HepG2 (cell line): ENCODE data around the gene KCNMB2. TPM values are rescaled to one million over a fixed set of nuclear protein-coding genes. Genes with fewer than 3 reads are reported as not detected.

Experiments
- ATAC-seq: fragments of 200-7000 bp; cut with Tn5 transposase; 3 replicates; pipeline ENCODE4 v1.9.1; 2020; ENCODE audit warnings: mild to moderate bottlenecking, moderate library complexity
- BruUV-seq: library from RNA; stranded (reverse); fragments of 400-500 nt; replicated peaks from 2 replicates; lab custom pipeline; 2021; lab: Mats Ljungman, UMichigan
- CTCF ChIA-PET: fragments of 300-600 bp; formaldehyde crosslinking; extraction: SDS; loops from one replicate; lab custom pipeline; 2021; ENCODE audit warnings: low total read pairs, inconsistent platforms, low intra/inter-chr PET ratio; lab: Yijun Ruan, JAX
- POLR2A ChIA-PET: fragments of 350-600 bp; sonication (Branson Sonifier 250); formaldehyde crosslinking; loops from one replicate; lab custom pipeline; 2020; ENCODE audit warnings: antibody characterized with exemption, inconsistent platforms; lab: Yijun Ruan, JAX
- DNase-seq: peaks from one replicate; pipeline ENCODE4 v3.0.0-alpha.2; 2015; ENCODE audit warnings: low spot score
- FAIRE-seq: peaks from 3 replicates; lab custom pipeline; 2011; peaks lifted over from hg19 to GRCh38; lab: Jason Lieb, UNC
- H2AFZ ChIP-seq: one replicate; pipeline ENCODE4 v1.6.1; 2011; ENCODE audit warnings: low read length, inconsistent platforms
- H3K27ac ChIP-seq: fragments of 300-600 bp; 3 replicates; pipeline ENCODE4 v1.8.0; 2011; ENCODE audit warnings: mixed run types, mild to moderate bottlenecking, mixed read lengths, low read length, inconsistent platforms; ENCODE audit not compliant: insufficient read depth; ENCODE audit errors: extremely low read length
- H3K27me3 ChIP-seq, 2 experiments: fragments of 200-600 bp in 1 of 2; 2 replicates in 1 of 2; 3 replicates in 1 of 2; pipeline versions ENCODE4 v1.6.0 to v1.8.0; 2011; ENCODE audit warnings: low read length in 2 of 2, mild to moderate bottlenecking in 2 of 2, moderate library complexity in 2 of 2, inconsistent platforms in 1 of 2; ENCODE audit not compliant: insufficient read depth in 2 of 2, control insufficient read depth in 1 of 2
- H3K36me3 ChIP-seq, 2 experiments: fragments of 200-600 bp in 1 of 2; replicated peaks in 1 of 2; 2 replicates in 1 of 2; 3 replicates in 1 of 2; pipeline versions ENCODE4 v1.5.1 to v1.8.0; 2011; ENCODE audit warnings: low read length in 2 of 2, inconsistent platforms in 1 of 2; ENCODE audit not compliant: insufficient read depth in 2 of 2, control insufficient read depth in 1 of 2
- H3K4me1 ChIP-seq: 2 replicates; pipeline ENCODE4 v1.5.1; 2012; ENCODE audit warnings: low read length, inconsistent platforms; ENCODE audit not compliant: insufficient read depth
- H3K4me2 ChIP-seq: 2 replicates; pipeline ENCODE4 v1.6.0; 2011; ENCODE audit warnings: low read depth, low read length, inconsistent platforms
- H3K4me3 ChIP-seq, 3 experiments: fragments of 200-600 bp in 1 of 3; sonication (generic), shearing (Covaris generic) in 1 of 3; replicated peaks in 1 of 3; 2 replicates each; pipeline ENCODE4 v1.5.1; 2011 to 2016; ENCODE audit warnings: low read length in 3 of 3, inconsistent platforms in 2 of 3, low read depth in 2 of 3, mild to moderate bottlenecking in 2 of 3, control low read depth in 1 of 3, mixed read lengths in 1 of 3; ENCODE audit not compliant: insufficient read depth in 1 of 3
- H3K79me2 ChIP-seq: one replicate; pipeline ENCODE4 v1.6.1; 2011; ENCODE audit warnings: low read length, inconsistent platforms; ENCODE audit not compliant: insufficient read depth
- H3K9ac ChIP-seq: 2 replicates; pipeline ENCODE4 v1.6.0; 2011; ENCODE audit warnings: mild to moderate bottlenecking, low read depth, low read length, inconsistent platforms; ENCODE audit not compliant: insufficient read depth
- H3K9me3 ChIP-seq: 2 replicates; pipeline ENCODE4 v1.5.1; 2012; ENCODE audit warnings: mild to moderate bottlenecking, low read length
- H4K20me1 ChIP-seq: 2 replicates; pipeline ENCODE4 v1.6.0; 2011; ENCODE audit warnings: inconsistent platforms, mild to moderate bottlenecking, low read length, moderate library complexity; ENCODE audit not compliant: insufficient read depth
- GATAD1 ChIP-seq: IDR thresholded peaks from 2 replicates; pipeline ENCODE4 v1.6.1; 2016; ENCODE audit warnings: missing genetic modification reagents, missing compliant biosample characterization
- PRPF4 ChIP-seq: fragments of 200-400 bp; formaldehyde crosslinking; IDR thresholded peaks from 2 replicates; pipeline ENCODE4 v1.6.1; 2016; ENCODE audit warnings: low read length, low read depth; ENCODE audit not compliant: poor library complexity, severe bottlenecking
- U2AF1 ChIP-seq: fragments of 200-400 bp; formaldehyde crosslinking; optimal IDR thresholded peaks from 2 replicates; pipeline ENCODE3; 2017; ENCODE audit warnings: mild to moderate bottlenecking, low read depth, low read length
- ZNF780A ChIP-seq: sonication (generic); formaldehyde crosslinking; IDR thresholded peaks from 2 replicates; pipeline ENCODE4 v1.8.0; 2022; ENCODE audit warnings: mild to moderate bottlenecking, missing genetic modification reagents, moderate library complexity
- ZNF788 ChIP-seq: sonication (generic); formaldehyde crosslinking; IDR thresholded peaks from 2 replicates; pipeline ENCODE4 v1.5.0; 2020; ENCODE audit warnings: mild to moderate bottlenecking, missing genetic modification reagents, borderline replicate concordance
- WGBS: methylation state at CpG from one replicate; pipeline ENCODE4 v1.1.6; 2017; ENCODE audit warnings: low lambda C conversion rate; 5-methylcytosine and 5-hydroxymethylcytosine counted together
- in situ Hi-C: cut with HindIII; loops from 2 replicates; pipeline ENCODE4 v1.10.0; 2017; ENCODE audit warnings: low pct_unique_long_range_greater_than_20kb; ENCODE audit not compliant: extremely low pct_ligation_motif_present
- intact Hi-C: fragments of 100-400 bp; cut with micrococcal nuclease; formaldehyde crosslinking; loops from one replicate; pipeline ENCODE4 v1.10.0; 2022; ENCODE audit not compliant: unreplicated experiment
- polyA plus RNA-seq, 8 experiments: library from polyadenylated mRNA; depleted of rRNA in 3 of 8; stranded (reverse) in 7 of 8; unstranded in 1 of 8; fragments of >200 nt; fragmentation: Illumina TruSeq in 4 of 8; extraction: Trizol in 4 of 8; gene quantifications; 2 replicates each; pipeline versions ENCODE4 v1.2.1 to v1.2.3, GENCODE V29; 2011 to 2016; ENCODE audit warnings: low read depth in 4 of 8, missing spikeins in 1 of 8, mixed read lengths in 1 of 8; ENCODE audit not compliant: insufficient read depth in 1 of 8
- total RNA-seq, 5 experiments: library from RNA; depleted of rRNA; stranded (reverse); fragments of >200 nt; fragmentation: Illumina TruSeq; extraction: Trizol; gene quantifications; 2 replicates each; pipeline ENCODE4 v1.2.3, GENCODE V29; 2016; ENCODE audit warnings: low read depth in 1 of 5
- TF ChIP-seq, protein P1 (sequence below): sonication (generic); formaldehyde crosslinking; IDR thresholded peaks from 2 replicates; pipeline ENCODE4 v1.4.0; 2020; ENCODE audit warnings: missing genetic modification reagents, borderline replicate concordance
- TF ChIP-seq, protein P2 (sequence below): sonication (generic); formaldehyde crosslinking; IDR thresholded peaks from 2 replicates; pipeline ENCODE4 v1.8.1; 2023; ENCODE audit warnings: mild to moderate bottlenecking, missing genetic modification reagents
- TF ChIP-seq, protein P3 (sequence below): sonication (generic); formaldehyde crosslinking; IDR thresholded peaks from 2 replicates; pipeline ENCODE4 v1.5.0; 2020; ENCODE audit warnings: mild to moderate bottlenecking, low read depth, missing genetic modification reagents, borderline replicate concordance

KCNMB2 gene
- total and polyA plus RNA-seq, 2 of the 13 experiments (the other 11 are each of a cell fraction or from before 2014, with no cell fraction given) = not detected

DNA sequence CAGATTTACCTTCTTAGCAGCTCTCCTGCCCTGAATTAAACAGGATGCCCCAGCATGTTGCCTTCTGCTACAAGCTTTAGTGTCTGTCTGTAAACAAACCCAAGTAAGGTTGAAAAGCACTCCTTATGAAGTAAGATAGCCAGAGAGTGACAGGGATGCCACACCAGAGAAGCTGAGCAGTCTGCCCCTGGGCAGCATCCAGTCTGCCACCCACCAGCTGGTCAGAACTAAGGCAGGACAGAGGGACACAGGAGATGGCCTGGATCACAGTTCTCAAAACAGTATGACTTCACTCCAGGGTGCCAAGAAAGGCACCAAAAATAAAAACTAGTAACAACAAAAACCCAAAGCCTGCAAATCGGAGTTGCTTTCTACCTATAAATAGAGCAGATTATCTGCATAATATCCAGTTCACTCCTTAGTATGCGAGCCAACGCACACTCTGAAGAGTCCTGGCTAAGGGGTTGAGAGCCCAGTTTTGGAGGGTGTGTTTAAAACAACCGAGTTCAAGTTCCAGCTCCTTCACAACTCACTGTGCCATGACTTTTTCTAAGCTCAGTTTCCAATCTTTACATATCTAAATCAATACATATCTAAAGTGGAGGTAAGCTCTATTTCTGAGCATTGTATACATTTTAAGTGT, 198.9 kb downstream of the KCNMB2 start:
- FAIRE-seq (no peak), DNase-seq (no peak), ATAC-seq (no peak)
- Histone ChIP-seq H3K36me3 (no peaks in the 10 kb centered on the region), H3K4me2 (no peak overlapping the region), H3K4me1 (no peaks in the 10 kb centered on the region), H3K4me3 (no peak overlapping the region), H2AFZ (no peak overlapping the region), H3K9ac (no peak overlapping the region), H4K20me1 (no peaks in the 10 kb centered on the region), H3K27me3 (no peaks in the 10 kb centered on the region), H3K79me2 (no peaks in the 10 kb centered on the region), H3K27ac (no peak overlapping the region), H3K9me3 (no peaks in the 10 kb centered on the region)
- TF ChIP-seq PRPF4 = no peak
- TF ChIP-seq, protein P1, sequence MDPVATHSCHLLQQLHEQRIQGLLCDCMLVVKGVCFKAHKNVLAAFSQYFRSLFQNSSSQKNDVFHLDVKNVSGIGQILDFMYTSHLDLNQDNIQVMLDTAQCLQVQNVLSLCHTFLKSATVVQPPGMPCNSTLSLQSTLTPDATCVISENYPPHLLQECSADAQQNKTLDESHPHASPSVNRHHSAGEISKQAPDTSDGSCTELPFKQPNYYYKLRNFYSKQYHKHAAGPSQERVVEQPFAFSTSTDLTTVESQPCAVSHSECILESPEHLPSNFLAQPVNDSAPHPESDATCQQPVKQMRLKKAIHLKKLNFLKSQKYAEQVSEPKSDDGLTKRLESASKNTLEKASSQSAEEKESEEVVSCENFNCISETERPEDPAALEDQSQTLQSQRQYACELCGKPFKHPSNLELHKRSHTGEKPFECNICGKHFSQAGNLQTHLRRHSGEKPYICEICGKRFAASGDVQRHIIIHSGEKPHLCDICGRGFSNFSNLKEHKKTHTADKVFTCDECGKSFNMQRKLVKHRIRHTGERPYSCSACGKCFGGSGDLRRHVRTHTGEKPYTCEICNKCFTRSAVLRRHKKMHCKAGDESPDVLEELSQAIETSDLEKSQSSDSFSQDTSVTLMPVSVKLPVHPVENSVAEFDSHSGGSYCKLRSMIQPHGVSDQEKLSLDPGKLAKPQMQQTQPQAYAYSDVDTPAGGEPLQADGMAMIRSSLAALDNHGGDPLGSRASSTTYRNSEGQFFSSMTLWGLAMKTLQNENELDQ (CRISPR knock-in tag) = no peak
- no peak for TF ChIP-seq ZNF780A (CRISPR knock-in tag)
- 0% methylated on average over 4 of the region's 4 CpGs for WGBS
- intact Hi-C loops (no loop called here), in situ Hi-C loops (no loop called here)
- POLR2A ChIA-PET = no interaction called here
- no TSS peak for BruUV-seq
- CTCF ChIA-PET = no interaction called here

DNA sequence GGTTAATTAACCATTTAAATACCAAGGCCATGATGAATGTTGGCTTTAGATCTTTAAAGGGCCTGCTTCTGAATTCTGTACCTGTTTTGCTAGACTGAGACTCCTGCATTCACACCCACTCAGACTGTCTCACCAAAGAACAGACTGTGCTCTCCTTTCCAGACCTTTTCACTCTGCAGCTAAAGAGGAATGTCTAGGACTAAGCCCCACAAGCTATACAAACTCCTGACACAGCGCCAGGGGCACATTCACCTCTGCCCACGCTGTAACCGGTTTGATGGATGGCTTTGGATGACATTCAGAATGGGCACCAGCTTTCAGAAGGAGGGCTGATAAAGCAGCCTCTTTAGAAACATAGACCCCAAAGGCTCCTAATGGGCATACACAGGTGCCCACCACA, 200.1 kb downstream of the KCNMB2 start:
- WGBS = 0% methylated on average over 3 of the region's 3 CpGs
- no peak overlapping the region for H3K4me3 ChIP-seq
- CTCF ChIA-PET = no interaction called here
- TF ChIP-seq U2AF1 (no peak), ZNF788 (no peak), GATAD1 (no peak)
- TF ChIP-seq, protein P2, sequence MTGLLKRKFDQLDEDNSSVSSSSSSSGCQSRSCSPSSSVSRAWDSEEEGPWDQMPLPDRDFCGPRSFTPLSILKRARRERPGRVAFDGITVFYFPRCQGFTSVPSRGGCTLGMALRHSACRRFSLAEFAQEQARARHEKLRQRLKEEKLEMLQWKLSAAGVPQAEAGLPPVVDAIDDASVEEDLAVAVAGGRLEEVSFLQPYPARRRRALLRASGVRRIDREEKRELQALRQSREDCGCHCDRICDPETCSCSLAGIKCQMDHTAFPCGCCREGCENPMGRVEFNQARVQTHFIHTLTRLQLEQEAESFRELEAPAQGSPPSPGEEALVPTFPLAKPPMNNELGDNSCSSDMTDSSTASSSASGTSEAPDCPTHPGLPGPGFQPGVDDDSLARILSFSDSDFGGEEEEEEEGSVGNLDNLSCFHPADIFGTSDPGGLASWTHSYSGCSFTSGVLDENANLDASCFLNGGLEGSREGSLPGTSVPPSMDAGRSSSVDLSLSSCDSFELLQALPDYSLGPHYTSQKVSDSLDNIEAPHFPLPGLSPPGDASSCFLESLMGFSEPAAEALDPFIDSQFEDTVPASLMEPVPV = no peak
- TF ChIP-seq, protein P3, sequence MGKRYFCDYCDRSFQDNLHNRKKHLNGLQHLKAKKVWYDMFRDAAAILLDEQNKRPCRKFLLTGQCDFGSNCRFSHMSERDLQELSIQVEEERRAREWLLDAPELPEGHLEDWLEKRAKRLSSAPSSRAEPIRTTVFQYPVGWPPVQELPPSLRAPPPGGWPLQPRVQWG (CRISPR knock-in tag) = no peak
- TF ChIP-seq, all 625 proteins: peak for 0
- Histone ChIP-seq H4K20me1 (no peaks in the 10 kb centered on the region), H3K36me3 (no peaks in the 10 kb centered on the region), H3K9me3 (no peaks in the 10 kb centered on the region), H3K9ac (no peak overlapping the region), H3K4me2 (no peak overlapping the region), H3K27me3 (no peaks in the 10 kb centered on the region), H2AFZ (no peak overlapping the region), H3K4me1 (no peaks in the 10 kb centered on the region), H3K27ac (no peak overlapping the region), H3K79me2 (no peaks in the 10 kb centered on the region)
- FAIRE-seq = no peak
- no peak for DNase-seq
- POLR2A ChIA-PET = no interaction called here
- in situ Hi-C loops (no loop called here), intact Hi-C loops (no loop called here)
- no TSS peak for BruUV-seq
- ATAC-seq = no peak
